ENCODE data around the gene FOXO3B.
"Not testable (repeated sequence)": the region's sequence is repeated elsewhere in the genome, so short reads cannot be mapped to it uniquely, and the experiment has no call there.

FOXO3B gene

GRCh38 chr17:18666326-18666725 lies 15.8 kb downstream of the FOXO3B start:
- not testable (repeated sequence) for H3K4me3 ChIP-seq (ENCODE audit: low read length); DNase-seq (ENCODE audit: low read depth, low spot score)

- H3K4me3 ChIP-seq (ENCODE audit: low read length); DNase-seq (ENCODE audit: low read depth, low spot score): not testable (repeated sequence)
These were observed 20.0 kb downstream of the FOXO3B start for GRCh38 chr17:18661924-18662624.

GRCh38 chr17:18650094-18650493 lies 32.0 kb downstream of the FOXO3B start:
- not testable (repeated sequence) for H3K4me3 ChIP-seq (ENCODE audit: low read length); DNase-seq (ENCODE audit: low read depth, low spot score)

GRCh38 chr17:18644291-18644690 lies 37.8 kb downstream of the FOXO3B start, which contains the start of gene TBC1D28:
TSS of gene TBC1D28 (minus strand) at chr17:18644391. CDS start at chr17:18641352, 3,039 bp downstream.
- H3K4me3 ChIP-seq (ENCODE audit: low read length); DNase-seq (ENCODE audit: low read depth, low spot score): not testable (repeated sequence)

GRCh38 chr17:18643124-18643523 lies 39.0 kb downstream of the FOXO3B start:
- not testable (repeated sequence) for H3K4me3 ChIP-seq (ENCODE audit: low read length); DNase-seq (ENCODE audit: low read depth, low spot score)

- not testable (repeated sequence) for H3K4me3 ChIP-seq (ENCODE audit: low read length); DNase-seq (ENCODE audit: low read depth, low spot score)
These were observed 43.8 kb downstream of the FOXO3B start for GRCh38 chr17:18638357-18638756.

GRCh38 chr17:18636237-18636636 lies 45.9 kb downstream of the FOXO3B start:
- H3K4me3 ChIP-seq (ENCODE audit: low read length); DNase-seq (ENCODE audit: low read depth, low spot score): not testable (repeated sequence)

- H3K4me3 ChIP-seq (ENCODE audit: low read length); DNase-seq (ENCODE audit: low read depth, low spot score): not testable (repeated sequence)
These were observed 46.3 kb downstream of the FOXO3B start for GRCh38 chr17:18635773-18636172.

GRCh38 chr17:18634550-18635263 lies 47.4 kb downstream of the FOXO3B start:
- H3K4me3 ChIP-seq (ENCODE audit: low read length); DNase-seq (ENCODE audit: low read depth, low spot score): not testable (repeated sequence)

Data from Jurkat, Clone E6-1 (cell line).